IPS-15b (cell line): ENCODE data around the gene VWA7.

Experiments used
- H3K27me3 ChIP-seq: one replicate; pipeline ENCODE4 v1.6.1; 2013; ENCODE audit warnings: low read length; ENCODE audit not compliant: control insufficient read depth, insufficient read depth
- H3K36me3 ChIP-seq: one replicate; pipeline ENCODE4 v1.6.1; 2013; ENCODE audit warnings: low read length; ENCODE audit not compliant: control insufficient read depth, insufficient read depth
- H3K4me1 ChIP-seq: one replicate; pipeline ENCODE4 v1.6.1; 2013; ENCODE audit warnings: mild to moderate bottlenecking, low read length; ENCODE audit not compliant: control insufficient read depth, insufficient read depth
- H3K4me3 ChIP-seq: one replicate; pipeline ENCODE4 v1.5.1; 2013; ENCODE audit warnings: low read depth, low read length
- H3K9ac ChIP-seq: one replicate; pipeline ENCODE4 v1.6.1; 2013; ENCODE audit warnings: low read depth, mild to moderate bottlenecking, low read length
- H3K9me3 ChIP-seq: one replicate; pipeline ENCODE4 v1.6.1; 2013; ENCODE audit warnings: mild to moderate bottlenecking, low read length; ENCODE audit not compliant: control insufficient read depth, insufficient read depth

The VWA7 gene

DNA sequence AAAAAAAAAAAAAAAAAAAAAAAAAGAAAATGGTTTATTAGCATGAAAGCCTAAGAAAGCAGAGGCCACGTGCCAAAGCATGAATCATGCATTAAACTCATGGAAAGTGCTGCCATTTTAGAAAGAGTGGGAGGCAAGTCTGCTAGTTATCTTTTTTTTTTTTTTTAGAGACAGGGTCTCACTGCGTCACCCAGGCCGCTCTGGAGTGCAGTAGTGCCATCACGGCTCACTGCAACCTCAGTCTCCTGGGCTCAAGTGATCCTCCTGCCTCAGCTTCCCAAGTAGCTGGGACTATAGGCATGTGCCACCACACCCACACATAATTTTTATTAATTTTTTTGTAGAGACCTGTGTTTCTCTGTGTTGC lies 5.2 kb downstream of the VWA7 start:
- Histone ChIP-seq H3K9me3 (no peaks in the 10 kb centered on the region), H3K4me3 (no peak overlapping the region), H3K27me3 (no peaks in the 10 kb centered on the region), H3K36me3 (no peaks in the 10 kb centered on the region), H3K4me1 (no peaks in the 10 kb centered on the region), H3K9ac (no peak overlapping the region)

DNA sequence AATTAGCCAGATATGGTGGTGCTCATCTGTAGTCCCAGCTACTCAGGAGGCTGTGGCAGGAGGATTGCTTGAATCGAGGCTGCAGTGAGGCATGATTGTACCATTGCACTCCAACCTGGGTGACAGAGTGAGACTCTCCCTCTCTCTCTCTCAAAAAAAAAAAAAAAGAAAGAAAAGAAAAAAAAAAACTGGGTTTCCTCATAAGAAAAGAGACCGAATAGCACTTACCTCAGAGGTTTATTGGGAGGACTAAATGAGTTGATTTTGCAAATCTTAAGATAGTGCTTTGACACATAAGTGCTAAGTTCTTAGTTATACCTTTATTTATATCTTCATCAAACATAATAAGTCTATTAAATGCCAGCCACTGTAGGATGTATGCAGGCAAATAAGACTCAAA lies 6.3 kb downstream of the VWA7 start:
- H3K36me3 ChIP-seq, result no peaks in the 10 kb centered on the region
- no peak overlapping the region for H3K4me3 ChIP-seq
- H3K27me3 ChIP-seq, result no peaks in the 10 kb centered on the region
- no peaks in the 10 kb centered on the region for H3K9me3 ChIP-seq
- no peaks in the 10 kb centered on the region for H3K4me1 ChIP-seq
- H3K9ac ChIP-seq, result no peak overlapping the region

DNA sequence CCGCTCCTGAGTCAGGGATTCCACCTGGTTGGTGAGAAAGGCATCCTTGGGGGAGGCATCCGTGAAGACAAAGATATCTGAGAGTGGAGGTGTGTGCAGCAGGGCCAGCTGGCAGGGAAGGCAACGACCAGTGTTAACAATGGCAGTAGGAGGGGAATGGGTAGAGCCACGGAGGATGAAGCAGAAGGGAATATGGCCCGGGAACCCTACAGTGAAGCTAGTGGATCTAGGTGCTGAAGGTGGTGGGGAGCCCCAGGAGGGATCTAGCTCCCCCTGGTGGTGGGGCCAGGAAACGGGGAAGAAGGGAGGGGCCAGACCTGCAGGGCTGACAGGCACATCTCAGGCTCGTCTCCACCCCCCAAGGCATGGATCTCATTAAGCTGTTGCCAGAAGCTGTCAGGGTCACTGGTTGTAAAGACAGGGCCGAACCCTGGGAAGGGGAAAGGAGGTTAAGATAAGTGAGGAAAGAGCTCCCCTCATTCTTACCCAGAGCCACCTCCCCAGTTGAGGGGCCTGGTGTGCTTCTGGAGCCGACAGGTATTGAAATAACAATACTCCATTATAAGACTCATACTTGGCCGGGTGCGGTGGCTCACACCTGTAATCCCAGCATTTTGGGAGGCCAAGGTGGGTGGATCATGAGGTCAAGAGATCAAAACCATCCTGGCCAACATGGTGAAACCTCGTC lies 7.3 kb downstream of the VWA7 start:
- Histone ChIP-seq H3K9ac (no peak overlapping the region), H3K4me3 (no peak overlapping the region), H3K4me1 (no peaks in the 10 kb centered on the region), H3K9me3 (no peaks in the 10 kb centered on the region), H3K27me3 (no peaks in the 10 kb centered on the region), H3K36me3 (no peaks in the 10 kb centered on the region)

DNA sequence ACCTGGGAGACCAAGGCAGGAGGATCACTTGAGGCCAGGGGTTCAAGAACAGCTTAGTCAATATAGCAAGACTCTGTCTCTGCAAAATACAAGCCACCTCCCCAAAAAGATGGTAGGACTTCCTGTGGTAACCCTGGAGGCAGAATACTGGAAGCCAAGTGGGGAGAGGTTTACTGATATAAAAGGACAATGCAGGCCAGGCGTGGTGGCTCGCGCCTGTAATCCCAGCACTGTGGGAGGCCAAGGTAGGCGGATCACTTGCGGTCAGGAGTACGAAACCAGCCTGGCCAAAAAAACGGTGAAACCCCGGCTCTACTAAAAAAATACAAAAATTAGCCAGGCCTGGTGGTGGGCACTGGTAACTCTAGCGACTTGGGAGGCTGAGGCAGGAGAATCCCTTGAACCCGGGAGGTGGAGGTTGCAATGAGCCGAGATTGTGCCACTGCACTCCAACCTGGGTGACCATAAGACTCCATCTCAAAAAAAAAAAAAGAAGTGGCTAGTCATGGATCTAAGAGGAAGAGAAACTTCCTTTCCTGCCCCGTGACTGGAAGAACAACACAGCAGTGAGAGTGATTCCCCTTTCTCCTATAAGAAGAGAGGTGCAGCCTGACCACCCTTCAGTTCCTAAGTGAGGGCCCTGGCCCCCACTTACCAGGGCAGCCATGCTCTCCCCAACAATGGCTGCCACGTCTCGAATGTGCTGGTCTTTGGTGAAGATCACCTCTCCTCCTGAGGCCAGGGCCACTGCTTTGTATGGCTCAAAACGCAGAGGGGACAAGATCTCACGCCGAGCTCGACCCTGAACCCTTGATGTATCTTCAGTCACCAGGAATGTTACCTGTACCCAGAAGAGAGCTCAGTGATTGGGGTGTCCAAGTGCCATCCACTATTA lies 8.5 kb downstream of the VWA7 start:
- H3K9me3 ChIP-seq, result no peaks in the 10 kb centered on the region
- H3K4me3 ChIP-seq, result no peak overlapping the region
- no peaks in the 10 kb centered on the region for H3K36me3 ChIP-seq
- H3K4me1 ChIP-seq, result no peaks in the 10 kb centered on the region
- no peaks in the 10 kb centered on the region for H3K27me3 ChIP-seq
- H3K9ac ChIP-seq, result no peak overlapping the region

DNA sequence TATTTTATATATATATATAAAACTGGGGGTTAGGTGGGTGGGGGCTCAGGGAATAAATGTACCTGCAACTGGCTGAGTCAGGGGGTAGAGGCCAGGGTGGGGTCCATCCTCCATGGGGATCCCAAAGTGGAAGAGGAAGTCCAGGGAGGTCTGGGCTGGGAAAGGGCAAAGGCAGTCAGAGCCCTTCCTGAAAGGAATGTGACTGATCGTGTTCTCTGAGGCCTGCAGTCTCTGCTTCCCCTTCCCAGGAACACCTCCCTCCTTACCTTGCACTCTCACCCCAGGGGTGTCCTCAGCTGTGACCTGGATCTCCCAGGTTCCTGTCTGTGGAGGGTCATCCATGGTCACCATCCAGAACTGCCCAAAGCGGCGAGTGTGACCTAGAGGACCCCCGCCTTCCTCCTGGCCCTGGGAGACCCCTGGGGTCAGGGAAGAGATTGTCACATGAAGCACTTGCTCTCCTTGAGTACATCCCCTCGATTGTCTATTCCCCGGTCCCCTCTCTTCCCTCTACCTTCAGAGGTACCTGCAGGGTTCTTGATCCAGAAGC lies 10.0 kb downstream of the VWA7 start:
- no peak overlapping the region for H3K4me3 ChIP-seq
- H3K4me1 ChIP-seq, result peaks cover 5% of the 10 kb centered on the region
- no peaks in the 10 kb centered on the region for H3K9me3 ChIP-seq
- peaks cover 5% of the 10 kb centered on the region for H3K36me3 ChIP-seq
- no peaks in the 10 kb centered on the region for H3K27me3 ChIP-seq
- no peak overlapping the region for H3K9ac ChIP-seq

DNA sequence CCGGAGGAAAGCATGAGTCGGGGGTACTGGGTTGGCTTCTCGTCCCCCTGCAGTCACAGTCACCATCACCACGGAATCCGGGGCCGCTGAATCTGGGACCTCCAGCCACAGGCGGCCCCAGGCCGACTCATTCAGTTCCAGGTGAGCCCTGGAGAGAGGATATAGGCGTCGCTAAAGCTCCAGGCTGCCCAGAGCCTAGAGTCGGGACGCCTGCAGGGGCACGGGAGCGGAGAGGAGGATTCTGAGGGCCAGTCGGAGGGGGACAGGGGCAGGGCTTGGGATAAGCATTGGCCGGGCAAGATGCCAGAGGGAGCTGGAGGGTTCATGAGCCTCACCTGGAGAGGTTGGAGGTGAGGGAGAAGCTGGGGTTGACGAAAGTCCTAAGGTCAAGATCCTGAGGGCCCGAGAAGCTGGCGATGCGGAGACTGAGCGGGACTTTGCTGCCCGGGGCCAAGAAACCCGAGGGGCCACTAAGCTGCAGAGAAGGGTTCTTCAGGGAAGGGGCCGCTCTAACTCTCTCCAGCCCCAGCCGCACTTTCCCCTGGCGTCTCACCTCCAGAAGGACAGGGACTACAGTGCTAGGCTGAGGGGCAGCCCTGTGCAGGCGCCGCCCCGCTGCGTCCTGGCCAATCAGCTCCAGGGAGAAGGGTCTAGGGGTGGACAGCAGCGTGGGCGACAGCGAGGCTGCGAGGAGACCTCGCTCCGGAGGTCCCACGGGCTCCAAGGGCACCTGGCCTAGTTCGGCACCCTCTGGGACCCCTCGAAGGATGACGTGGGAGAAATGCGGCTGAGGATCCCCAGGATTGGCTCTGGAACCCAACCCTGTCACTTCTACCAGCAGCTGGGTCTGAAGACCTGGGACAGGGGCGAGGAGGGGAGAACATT lies 11.0 kb downstream of the VWA7 start:
- H3K4me1 ChIP-seq, result peaks cover 5% of the 10 kb centered on the region
- H3K4me3 ChIP-seq, result peak overlapping the region; percentile 24

DNA sequence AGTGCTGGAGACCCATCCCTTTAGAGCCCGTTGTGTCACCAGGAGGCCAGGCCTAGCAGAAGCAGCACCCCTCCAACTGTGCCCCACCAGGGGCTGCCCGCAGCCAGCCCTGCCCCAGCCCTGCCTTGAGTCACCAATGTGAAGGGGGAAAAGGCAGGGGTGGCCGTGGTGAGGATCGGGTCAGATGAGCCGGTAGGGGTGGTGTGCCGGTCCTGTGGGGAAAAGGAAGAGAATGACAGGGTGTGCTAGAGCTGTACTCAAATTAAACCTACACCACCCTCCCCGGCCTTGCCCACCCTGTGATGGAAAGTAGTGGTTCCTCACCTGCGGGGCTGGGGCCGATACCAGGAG lies 11.6 kb downstream of the VWA7 start:
- H3K4me3 ChIP-seq, result no peak overlapping the region

More for the DNA sequence above, 11.0 kb downstream of the VWA7 start:
- H3K9me3 ChIP-seq, result no peaks in the 10 kb centered on the region
- H3K27me3 ChIP-seq, result no peaks in the 10 kb centered on the region
- no peak overlapping the region for H3K9ac ChIP-seq
- H3K36me3 ChIP-seq, result peaks cover 13% of the 10 kb centered on the region

DNA sequence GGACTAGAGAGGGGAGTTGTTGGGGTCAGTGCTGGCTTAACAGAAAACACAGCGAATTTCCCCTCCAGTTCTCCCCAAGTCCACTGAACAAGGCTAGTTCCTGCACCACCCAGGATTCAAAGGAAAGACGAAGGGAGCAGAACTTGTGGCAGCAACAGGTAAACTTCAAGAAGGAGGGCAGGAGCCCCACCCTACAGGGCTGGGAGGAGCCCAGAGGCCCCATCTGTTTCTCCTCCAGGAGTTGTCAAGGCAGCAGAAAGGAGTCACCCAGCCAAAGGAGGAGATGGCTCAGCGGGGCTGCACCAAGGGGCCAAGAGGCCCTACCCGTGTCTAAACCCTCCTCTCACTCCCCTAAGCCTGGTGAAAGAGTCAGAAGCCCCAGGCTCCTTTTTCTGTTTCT lies 12.9 kb downstream of the VWA7 start:
- H3K9me3 ChIP-seq, result no peaks in the 10 kb centered on the region
- no peaks in the 10 kb centered on the region for H3K27me3 ChIP-seq
- H3K4me3 ChIP-seq, result no peak overlapping the region
- peaks cover 5% of the 10 kb centered on the region for H3K4me1 ChIP-seq
- H3K9ac ChIP-seq, result no peak overlapping the region
- H3K36me3 ChIP-seq, result peaks cover 24% of the 10 kb centered on the region

More for the DNA sequence above, 11.6 kb downstream of the VWA7 start:
- Histone ChIP-seq H3K36me3 (peaks cover 15% of the 10 kb centered on the region), H3K9me3 (no peaks in the 10 kb centered on the region), H3K4me1 (peaks cover 5% of the 10 kb centered on the region), H3K27me3 (no peaks in the 10 kb centered on the region), H3K9ac (no peak overlapping the region)

DNA sequence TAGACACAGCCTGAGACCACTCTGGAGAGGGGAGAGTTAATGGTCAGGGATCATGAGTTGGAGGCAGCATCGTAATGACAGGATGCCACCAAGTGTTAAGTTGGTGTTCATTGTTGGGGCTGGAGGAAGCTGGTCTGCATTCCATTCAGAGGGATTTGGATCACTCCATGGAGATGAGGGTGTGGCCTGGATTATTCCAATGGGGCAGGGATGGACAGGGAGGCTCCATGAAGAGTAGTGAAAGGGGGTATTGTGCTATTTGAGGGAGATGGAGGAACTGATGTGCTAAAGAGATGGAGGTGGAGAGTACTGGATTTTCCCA lies 13.5 kb downstream of the VWA7 start:
- Histone ChIP-seq H3K4me3 (no peak overlapping the region), H3K9ac (no peak overlapping the region), H3K9me3 (no peaks in the 10 kb centered on the region), H3K27me3 (no peaks in the 10 kb centered on the region), H3K36me3 (peaks cover 24% of the 10 kb centered on the region), H3K4me1 (peaks cover 5% of the 10 kb centered on the region)

DNA sequence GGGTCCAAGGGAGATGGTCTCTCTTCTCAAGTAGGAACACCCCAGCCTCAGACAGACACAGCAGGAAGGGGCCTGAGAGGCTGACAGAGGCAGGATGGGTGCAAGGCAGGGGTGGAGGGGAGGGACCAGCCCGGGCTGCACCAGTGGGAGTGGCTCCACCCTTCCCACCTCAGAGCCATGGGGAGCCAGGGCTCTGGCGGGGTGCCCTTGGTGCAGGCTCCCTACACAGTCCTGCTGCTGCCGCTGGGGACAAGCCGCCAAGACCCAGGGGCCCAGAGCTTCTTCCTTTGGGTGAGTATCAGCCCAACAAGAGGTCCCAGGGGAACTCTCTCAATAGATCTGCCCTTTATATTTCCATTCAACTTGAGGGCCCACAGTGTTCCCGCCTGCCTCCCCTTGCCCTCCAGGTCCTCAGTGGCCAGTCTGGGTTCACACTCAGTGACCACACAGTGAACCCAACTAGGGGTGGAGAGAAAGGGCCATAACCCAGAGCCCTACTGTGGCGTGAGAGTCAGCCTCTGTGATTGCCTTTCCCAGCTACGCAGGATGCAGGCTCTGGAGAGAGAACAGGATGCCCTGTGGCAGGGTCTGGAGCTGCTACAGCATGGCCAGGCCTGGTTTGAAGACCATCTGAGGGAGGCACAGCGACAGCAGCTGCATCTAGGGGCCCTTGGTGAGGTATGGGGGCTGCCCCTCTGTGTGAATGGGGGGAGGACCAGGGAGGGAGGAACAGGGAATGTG lies 14.1 kb downstream of the VWA7 start:
- H3K9ac ChIP-seq, result no peak overlapping the region

DNA sequence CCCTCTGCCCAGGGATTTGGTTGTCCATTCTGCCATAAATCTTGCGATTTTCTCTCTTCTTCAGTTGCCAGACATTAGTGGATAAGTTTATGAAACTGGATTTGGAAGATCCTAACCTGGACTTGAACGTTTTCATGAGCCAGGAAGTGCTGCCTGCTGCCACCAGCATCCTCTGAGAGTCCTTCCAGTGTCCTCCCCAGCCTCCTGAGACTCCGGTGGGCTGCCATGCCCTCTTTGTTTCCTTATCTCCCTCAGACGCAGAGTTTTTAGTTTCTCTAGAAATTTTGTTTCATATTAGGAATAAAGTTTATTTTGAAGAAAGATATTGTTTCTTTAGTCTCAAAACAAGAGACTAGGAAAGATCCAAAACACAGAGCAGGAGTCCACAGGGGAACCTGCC lies 14.8 kb downstream of the VWA7 start, which contains the start of gene SAPCD1:
Gene SAPCD1 (plus strand): TSS at position 301 of the 400 bp plus-strand sequence. CDS start 399 bp downstream, outside the sequence.
- no peak within 1 kb of the TSS for H3K4me3 ChIP-seq
- peaks cover 5% of the 10 kb centered on the region for H3K4me1 ChIP-seq
- no peak within 1 kb of the TSS for H3K9ac ChIP-seq
- peaks cover 24% of the 10 kb centered on the region for H3K36me3 ChIP-seq
- no peaks in the 10 kb centered on the region for H3K9me3 ChIP-seq
- no peaks in the 10 kb centered on the region for H3K27me3 ChIP-seq

More for the DNA sequence above, 14.1 kb downstream of the VWA7 start:
- Histone ChIP-seq H3K4me3 (no peak overlapping the region), H3K36me3 (peaks cover 24% of the 10 kb centered on the region), H3K27me3 (no peaks in the 10 kb centered on the region), H3K9me3 (no peaks in the 10 kb centered on the region), H3K4me1 (peaks cover 5% of the 10 kb centered on the region)
